BLaER1 (cell line): Measurements from ENCODE around the gene TWNK.

Experiments used
- H3K27ac ChIP-seq: shearing (Covaris generic); formaldehyde crosslinking; 2 replicates; pipeline ENCODE4 v1.8.1; 2022
- H3K27me3 ChIP-seq: shearing (Covaris generic); formaldehyde crosslinking; 2 replicates; pipeline ENCODE4 v1.8.1; 2022
- H3K36me3 ChIP-seq: shearing (Covaris generic); formaldehyde crosslinking; 2 replicates; pipeline ENCODE4 v1.8.1; 2022
- H3K4me1 ChIP-seq: shearing (Covaris generic); formaldehyde crosslinking; 2 replicates; pipeline ENCODE4 v1.8.1; 2022
- H3K4me2 ChIP-seq: shearing (Covaris generic); formaldehyde crosslinking; 2 replicates; pipeline ENCODE4 v1.8.1; 2022
- H3K4me3 ChIP-seq: shearing (Covaris generic); formaldehyde crosslinking; 2 replicates; pipeline ENCODE4 v1.8.1; 2022
- H3K9ac ChIP-seq: shearing (Covaris generic); formaldehyde crosslinking; 2 replicates; pipeline ENCODE4 v1.8.1; 2022
- H3K9me3 ChIP-seq: shearing (Covaris generic); formaldehyde crosslinking; 2 replicates; pipeline ENCODE4 v1.8.1; 2022
- H4K20me1 ChIP-seq: shearing (Covaris generic); formaldehyde crosslinking; 2 replicates; pipeline ENCODE4 v1.8.1; 2022
- Cebpa-rat ChIP-seq: shearing (Covaris generic); IDR thresholded peaks from 2 replicates; pipeline ENCODE4 v1.8.1; 2022

TWNK gene

GRCh38 chr10:100986952-100987684 lies at the start of gene TWNK, which contains the start of gene MRPL43:
TSS of gene TWNK (plus strand) at chr10:100987543. CDS start at chr10:100988211, 668 bp downstream.
TSS of gene MRPL43 (minus strand) at chr10:100987497. CDS start at chr10:100987443, 54 bp downstream.
- H3K4me2 ChIP-seq, result peak within 1 kb of the TSS; percentile 98
- peak within 1 kb of the TSS; percentile 84 for H3K27ac ChIP-seq
- H4K20me1 ChIP-seq, result peaks cover 62% of the 10 kb centered on the region
- H3K4me3 ChIP-seq, result peak within 1 kb of the TSS; percentile 90
- H3K36me3 ChIP-seq, result peaks cover 75% of the 10 kb centered on the region
- TF ChIP-seq Cebpa-rat, result no peak
- peak within 1 kb of the TSS; percentile 84 for H3K9ac ChIP-seq
- H3K27me3 ChIP-seq, result no peaks in the 10 kb centered on the region
- peaks cover 52% of the 10 kb centered on the region for H3K4me1 ChIP-seq
- no peaks in the 10 kb centered on the region for H3K9me3 ChIP-seq

- Histone ChIP-seq H3K4me2 (no peak overlapping the region), H3K27me3 (no peaks in the 10 kb centered on the region), H3K9ac (no peak overlapping the region), H3K9me3 (no peaks in the 10 kb centered on the region), H3K4me3 (no peak overlapping the region), H3K36me3 (peaks cover 89% of the 10 kb centered on the region), H3K4me1 (peaks cover 9% of the 10 kb centered on the region; the same call in 1 of the 2 replicates), H3K27ac (no peak overlapping the region), H4K20me1 (no peaks in the 10 kb centered on the region)
- no peak for TF ChIP-seq Cebpa-rat
Measured at GRCh38 chr10:100939763-100940344, 47.5 kb upstream of the TWNK start.

GRCh38 chr10:100942229-100942628 lies 45.1 kb upstream of the TWNK start:
- peaks cover 92% of the 10 kb centered on the region for H3K36me3 ChIP-seq
- no peak overlapping the region for H3K4me3 ChIP-seq
- H3K27ac ChIP-seq, result no peak overlapping the region
- no peak for TF ChIP-seq Cebpa-rat
- no peak overlapping the region for H3K9ac ChIP-seq
- no peaks in the 10 kb centered on the region for H3K9me3 ChIP-seq
- H3K4me2 ChIP-seq, result no peak overlapping the region
- H3K27me3 ChIP-seq, result no peaks in the 10 kb centered on the region
- H4K20me1 ChIP-seq, result no peaks in the 10 kb centered on the region
- peaks cover 9% of the 10 kb centered on the region; the same call in 1 of the 2 replicates for H3K4me1 ChIP-seq

GRCh38 chr10:100943508-100943907 lies 43.8 kb upstream of the TWNK start:
- H3K4me2 ChIP-seq, result no peak overlapping the region
- no peaks in the 10 kb centered on the region for H3K9me3 ChIP-seq
- no peak overlapping the region for H3K9ac ChIP-seq
- H3K36me3 ChIP-seq, result peaks cover 92% of the 10 kb centered on the region
- no peaks in the 10 kb centered on the region for H3K27me3 ChIP-seq
- H3K27ac ChIP-seq, result no peak overlapping the region
- no peak overlapping the region for H3K4me3 ChIP-seq
- peaks cover 9% of the 10 kb centered on the region; the same call in 1 of the 2 replicates for H3K4me1 ChIP-seq
- TF ChIP-seq Cebpa-rat, result no peak
- H4K20me1 ChIP-seq, result no peaks in the 10 kb centered on the region

GRCh38 chr10:100945754-100946153 lies 41.6 kb upstream of the TWNK start:
- no peak overlapping the region for H3K4me3 ChIP-seq
- H3K27ac ChIP-seq, result no peak overlapping the region
- H4K20me1 ChIP-seq, result no peaks in the 10 kb centered on the region
- no peak for TF ChIP-seq Cebpa-rat
- no peaks in the 10 kb centered on the region for H3K27me3 ChIP-seq
- no peaks in the 10 kb centered on the region for H3K9me3 ChIP-seq
- no peak overlapping the region for H3K4me2 ChIP-seq
- H3K36me3 ChIP-seq, result peaks cover 96% of the 10 kb centered on the region
- no peak overlapping the region for H3K9ac ChIP-seq
- no peaks in the 10 kb centered on the region for H3K4me1 ChIP-seq

- H3K36me3 ChIP-seq, result peaks cover 94% of the 10 kb centered on the region
- no peaks in the 10 kb centered on the region for H4K20me1 ChIP-seq
- no peak overlapping the region for H3K4me2 ChIP-seq
- H3K9me3 ChIP-seq, result no peaks in the 10 kb centered on the region
- no peak overlapping the region for H3K27ac ChIP-seq
- no peaks in the 10 kb centered on the region for H3K4me1 ChIP-seq
- no peak overlapping the region for H3K9ac ChIP-seq
- no peaks in the 10 kb centered on the region for H3K27me3 ChIP-seq
- no peak for TF ChIP-seq Cebpa-rat
- no peak overlapping the region for H3K4me3 ChIP-seq
Measured at GRCh38 chr10:100948916-100949315, 38.4 kb upstream of the TWNK start.

- Histone ChIP-seq H3K27me3 (no peaks in the 10 kb centered on the region), H3K36me3 (peaks cover 83% of the 10 kb centered on the region), H3K9ac (no peak overlapping the region), H3K9me3 (no peaks in the 10 kb centered on the region), H4K20me1 (no peaks in the 10 kb centered on the region), H3K27ac (no peak overlapping the region), H3K4me2 (no peak overlapping the region), H3K4me1 (no peaks in the 10 kb centered on the region), H3K4me3 (no peak overlapping the region)
- TF ChIP-seq Cebpa-rat, result no peak
Measured at GRCh38 chr10:100960251-100960650, 27.1 kb upstream of the TWNK start.

GRCh38 chr10:100962351-100963080 lies 24.8 kb upstream of the TWNK start:
- H3K4me3 ChIP-seq, result no peak overlapping the region
- no peaks in the 10 kb centered on the region for H3K9me3 ChIP-seq
- no peaks in the 10 kb centered on the region for H3K27me3 ChIP-seq
- H3K36me3 ChIP-seq, result peaks cover 79% of the 10 kb centered on the region
- H3K4me1 ChIP-seq, result no peaks in the 10 kb centered on the region
- no peak overlapping the region for H3K4me2 ChIP-seq
- H4K20me1 ChIP-seq, result no peaks in the 10 kb centered on the region
- H3K27ac ChIP-seq, result no peak overlapping the region
- TF ChIP-seq Cebpa-rat, result no peak
- no peak overlapping the region for H3K9ac ChIP-seq

GRCh38 chr10:100963826-100964225 lies 23.5 kb upstream of the TWNK start:
- no peak overlapping the region for H3K4me2 ChIP-seq
- H3K27me3 ChIP-seq, result no peaks in the 10 kb centered on the region
- no peak overlapping the region for H3K4me3 ChIP-seq
- H3K36me3 ChIP-seq, result peaks cover 68% of the 10 kb centered on the region
- H3K9ac ChIP-seq, result no peak overlapping the region
- H4K20me1 ChIP-seq, result no peaks in the 10 kb centered on the region
- H3K4me1 ChIP-seq, result peaks cover 3% of the 10 kb centered on the region; the same call in 1 of the 2 replicates
- no peaks in the 10 kb centered on the region for H3K9me3 ChIP-seq
- H3K27ac ChIP-seq, result no peak overlapping the region
- no peak for TF ChIP-seq Cebpa-rat

- Histone ChIP-seq H3K4me2 (no peak overlapping the region), H3K36me3 (peaks cover 52% of the 10 kb centered on the region), H3K4me3 (no peak overlapping the region), H3K9ac (no peak overlapping the region), H3K27ac (no peak overlapping the region), H3K4me1 (peaks cover 16% of the 10 kb centered on the region), H3K27me3 (no peaks in the 10 kb centered on the region), H4K20me1 (no peaks in the 10 kb centered on the region), H3K9me3 (no peaks in the 10 kb centered on the region)
- no peak for TF ChIP-seq Cebpa-rat
Measured at GRCh38 chr10:100965820-100966219, 21.5 kb upstream of the TWNK start.
